Measurements from ENCODE around the gene CTNNB1.
"Not testable (repeated sequence)": the region's sequence is repeated elsewhere in the genome, so short reads cannot be mapped to it uniquely, and the experiment has no call there.

Gene CTNNB1

DNA sequence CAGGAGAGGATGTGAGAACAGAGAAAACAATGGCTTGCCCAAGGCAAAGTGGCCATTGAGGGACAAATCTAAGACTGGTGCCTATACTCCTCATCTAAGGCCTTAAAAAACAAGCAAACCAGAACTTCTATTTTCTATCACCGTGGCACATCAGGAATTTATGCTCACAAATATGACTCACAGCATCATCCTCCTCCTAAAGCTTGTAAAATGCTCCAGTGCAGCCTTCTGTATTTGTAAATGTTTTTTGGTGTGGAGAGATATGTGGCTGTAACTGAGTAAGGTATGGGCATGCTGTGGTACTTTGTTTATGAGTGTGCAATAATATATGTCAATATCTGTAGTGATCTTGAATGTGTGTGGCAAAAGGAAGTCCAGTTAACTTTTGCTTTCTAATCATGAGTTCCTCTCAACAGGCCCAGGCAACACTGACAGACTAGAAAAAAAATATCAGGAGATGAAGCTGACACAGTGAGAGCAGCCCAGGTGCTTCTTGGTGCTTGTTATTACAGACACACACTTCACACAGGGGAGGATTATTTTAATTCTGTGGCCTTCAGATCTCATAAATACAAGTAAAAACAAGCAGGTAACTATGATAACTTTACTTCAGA is 60.3 kb downstream of the CTNNB1 start:
- DNase-seq: no peak

DNA sequence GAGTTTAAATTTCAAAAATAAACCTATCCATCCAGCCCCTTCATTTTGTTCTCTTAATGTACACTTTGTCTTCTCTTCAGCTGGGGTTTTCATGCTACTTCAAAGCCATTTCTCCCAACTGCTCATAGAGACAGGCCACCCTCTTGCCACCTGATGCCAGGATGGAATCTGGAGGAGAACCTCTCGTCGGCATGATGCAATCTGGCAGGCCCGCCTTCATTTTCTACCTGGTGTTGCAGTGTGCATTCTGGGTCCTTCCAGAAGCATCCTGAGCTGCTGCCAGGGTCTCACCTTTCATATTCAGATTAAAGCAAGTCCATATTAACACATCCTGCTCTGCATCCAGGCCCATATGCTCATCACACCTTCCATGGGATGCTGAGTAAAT is 60.8 kb downstream of the CTNNB1 start:
- DNase-seq: no peak

DNA sequence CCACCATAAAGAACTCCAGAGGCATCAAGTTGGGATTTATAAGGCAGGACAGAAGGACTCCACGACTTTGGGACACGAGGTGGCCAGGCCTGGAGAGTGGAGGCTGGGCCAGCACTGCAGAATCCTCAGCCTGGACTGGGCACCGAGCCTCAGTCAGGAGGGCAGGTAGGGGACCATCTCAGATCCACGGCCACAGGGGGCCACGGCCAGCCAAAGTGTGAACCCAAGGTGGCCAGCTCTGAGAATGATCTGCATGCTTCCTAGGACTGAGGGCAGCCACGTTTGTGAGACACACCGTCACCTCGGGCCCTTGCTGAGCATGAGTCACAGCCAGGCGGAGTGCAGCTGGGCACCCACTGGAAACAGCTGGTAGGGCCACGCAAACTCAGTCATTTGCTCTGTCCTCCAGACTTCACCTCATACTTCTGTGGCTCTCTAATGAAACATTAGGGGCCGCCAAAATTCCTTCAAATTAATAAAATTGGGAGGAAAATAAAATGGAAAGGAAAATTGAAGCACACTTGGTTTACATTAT is 65.8 kb downstream of the CTNNB1 start:
- DNase-seq: no peak

DNA sequence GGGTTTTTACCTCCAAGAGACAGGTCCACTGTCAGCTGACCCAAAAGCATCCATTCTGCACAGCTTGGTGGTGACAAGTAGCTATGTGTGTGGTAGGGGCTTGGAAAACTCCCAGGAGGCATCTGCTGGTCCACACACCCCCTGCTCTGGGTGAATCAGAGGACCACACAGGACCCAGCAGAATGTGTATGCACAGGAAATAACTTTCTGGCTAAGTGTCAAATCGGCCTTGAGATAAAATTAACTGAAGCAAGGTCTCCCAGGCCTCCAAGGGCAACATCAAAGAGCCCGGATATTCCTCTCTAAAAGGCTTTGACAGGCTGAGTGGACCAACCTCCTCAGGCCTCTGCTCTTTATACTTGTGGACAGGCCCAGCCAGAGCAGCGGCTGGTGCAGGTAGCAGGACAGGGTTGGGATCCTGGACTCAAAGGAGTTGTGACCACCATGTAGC is 66.5 kb downstream of the CTNNB1 start:
- DNase-seq: no peak

DNA sequence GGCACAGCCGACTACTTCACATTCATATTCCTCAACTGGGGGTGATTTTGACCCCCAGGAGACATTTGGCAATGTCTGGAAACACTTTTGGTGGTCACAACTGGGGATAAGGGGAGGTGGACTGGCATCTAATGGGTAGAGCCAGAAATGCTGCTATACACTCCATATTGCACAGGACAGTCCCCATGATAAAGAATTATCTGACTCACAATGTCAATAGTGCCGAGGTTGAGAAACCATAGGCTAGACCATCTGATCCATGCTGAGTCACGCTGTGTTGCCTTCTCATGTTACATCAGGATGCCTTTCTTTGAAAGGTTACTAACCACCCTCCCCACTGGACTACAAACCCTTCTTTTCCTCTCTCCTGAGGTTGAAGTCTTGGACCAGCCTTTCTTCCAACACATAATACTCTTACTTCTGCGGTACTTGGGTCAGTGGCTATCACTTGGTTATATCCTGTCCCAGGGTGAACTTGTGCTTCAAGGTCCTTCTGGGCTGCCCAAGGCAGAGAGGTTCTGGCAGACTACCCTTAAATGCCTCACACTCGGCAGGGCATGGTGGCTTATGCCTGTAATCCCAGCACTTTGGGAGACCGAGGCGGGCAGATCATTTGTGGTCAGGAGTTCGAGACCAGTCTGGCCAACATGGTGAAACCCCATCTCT is 68.8 kb downstream of the CTNNB1 start:
- DNase-seq: no peak

DNA sequence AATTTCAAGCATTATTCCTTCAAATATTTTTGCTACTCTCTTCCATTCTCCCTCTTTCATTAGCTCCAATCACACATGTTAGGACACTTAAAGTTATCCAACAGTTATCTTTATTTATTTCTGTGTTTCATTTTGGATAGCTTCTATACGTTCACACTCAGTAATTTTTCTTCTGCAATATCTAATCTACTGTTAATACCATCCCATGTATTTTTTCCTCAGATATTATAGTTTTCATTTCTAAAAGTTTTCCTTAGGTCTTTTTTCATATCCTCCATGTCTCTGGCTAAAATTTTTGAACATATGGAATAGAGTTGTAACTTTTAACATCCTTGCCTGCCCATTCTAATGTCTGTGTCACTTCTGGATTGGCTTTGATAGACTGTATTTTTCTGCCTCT is 73.4 kb downstream of the CTNNB1 start:
- no peak for DNase-seq

DNA sequence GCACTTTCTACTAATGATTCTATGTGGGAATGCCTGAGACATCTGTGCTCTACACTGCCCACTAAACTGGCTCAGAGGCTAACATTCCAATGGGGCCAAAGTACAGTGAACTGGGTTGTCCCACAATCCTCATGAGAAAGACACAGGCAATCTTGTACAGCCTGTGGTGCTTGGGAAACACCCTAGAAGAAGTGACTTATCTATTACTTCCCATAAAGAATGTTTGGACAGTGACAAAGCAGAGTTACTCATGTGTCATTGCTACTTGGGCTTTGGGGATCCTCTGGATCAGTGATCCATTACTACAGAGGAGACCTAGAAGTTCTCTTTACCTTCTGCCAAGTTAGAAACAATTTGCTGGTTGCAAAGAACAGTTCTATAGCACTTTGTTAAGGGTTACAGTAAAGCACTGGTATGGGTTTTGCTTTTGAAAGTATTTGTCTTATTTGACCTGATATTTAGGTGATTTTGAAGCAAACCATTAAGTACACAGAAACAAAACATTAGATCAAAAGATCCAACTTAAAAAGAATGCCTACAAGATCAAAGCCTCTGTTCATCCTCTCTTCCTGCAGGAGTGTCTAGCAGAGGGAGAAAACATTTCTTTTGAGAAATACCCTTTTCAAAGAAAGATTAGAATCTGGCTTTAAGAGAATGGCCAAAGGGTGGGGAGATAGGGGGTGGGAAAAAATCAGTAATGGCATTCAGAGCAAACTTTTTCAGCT is 75.8 kb downstream of the CTNNB1 start:
- no peak for DNase-seq

DNA sequence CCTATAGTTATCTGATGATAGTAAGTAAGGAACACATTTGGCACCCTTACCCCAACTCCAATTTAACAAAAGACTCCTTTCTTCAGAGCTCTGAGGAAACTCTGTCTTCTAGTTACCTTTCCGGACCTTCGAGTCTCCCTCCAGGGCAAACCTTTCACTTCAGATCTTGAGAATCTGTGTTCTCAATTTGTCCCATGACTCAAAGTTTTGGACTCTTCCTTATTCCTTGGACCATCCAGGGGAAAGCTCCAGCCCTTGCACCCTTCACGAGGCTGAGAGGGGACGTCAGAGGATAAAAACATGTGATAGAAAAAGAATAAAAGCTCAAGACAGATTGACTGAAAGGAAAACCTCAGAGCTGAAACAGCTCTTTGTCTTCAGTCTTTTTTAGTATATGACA is 76.9 kb downstream of the CTNNB1 start:
- DNase-seq: no peak

DNA sequence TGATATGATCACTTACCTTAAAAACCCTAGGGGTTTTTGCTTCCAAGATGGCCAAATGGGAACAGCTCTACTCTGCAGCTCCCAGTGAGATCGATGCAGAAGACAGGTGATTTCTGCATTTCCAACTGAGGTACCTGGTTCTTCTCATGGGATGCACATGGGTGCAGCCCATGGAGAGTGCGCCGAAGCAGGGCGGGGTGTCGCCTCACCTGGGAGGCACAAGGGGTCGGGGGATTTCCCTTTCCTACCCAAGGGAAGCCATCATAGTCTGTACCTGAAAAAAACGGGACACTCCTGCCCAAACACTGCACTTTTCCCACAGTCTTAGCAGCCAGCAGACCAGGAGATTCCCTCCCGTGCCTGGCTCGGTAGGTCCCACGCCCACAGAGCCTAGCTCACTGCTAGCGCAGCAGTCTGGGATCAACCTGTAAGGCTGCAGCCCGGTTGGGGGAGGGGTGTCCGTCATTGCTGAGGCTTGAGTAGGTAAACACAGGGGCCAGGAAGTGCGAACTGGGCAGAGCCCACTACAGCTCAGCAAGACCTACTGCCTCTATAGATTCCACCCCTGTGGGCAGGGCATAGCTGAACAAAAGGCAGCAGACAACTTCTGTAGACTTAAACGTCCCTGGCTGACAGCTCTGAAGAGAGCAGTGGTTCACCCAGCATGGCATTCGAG is 78.6 kb downstream of the CTNNB1 start:
- no peak for DNase-seq

DNA sequence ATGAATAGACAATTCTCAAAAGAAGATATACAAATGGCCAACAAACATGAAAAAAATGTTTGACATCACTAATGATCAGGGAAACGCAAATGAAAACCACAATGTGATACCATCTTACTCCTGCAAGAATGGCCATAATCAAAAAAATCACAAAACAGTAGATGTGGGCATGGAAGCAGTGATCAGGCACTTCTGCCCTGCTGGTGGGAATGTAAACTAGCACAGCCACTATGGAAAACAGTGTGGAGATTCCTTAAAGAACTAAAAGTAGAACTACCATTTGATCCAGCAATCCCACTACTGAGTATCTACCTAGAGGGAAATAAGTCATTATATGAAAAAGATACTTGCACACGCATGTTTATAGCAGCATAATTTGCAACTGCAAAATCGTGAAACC is 85.6 kb downstream of the CTNNB1 start:
- DNase-seq: not testable (repeated sequence)

DNA sequence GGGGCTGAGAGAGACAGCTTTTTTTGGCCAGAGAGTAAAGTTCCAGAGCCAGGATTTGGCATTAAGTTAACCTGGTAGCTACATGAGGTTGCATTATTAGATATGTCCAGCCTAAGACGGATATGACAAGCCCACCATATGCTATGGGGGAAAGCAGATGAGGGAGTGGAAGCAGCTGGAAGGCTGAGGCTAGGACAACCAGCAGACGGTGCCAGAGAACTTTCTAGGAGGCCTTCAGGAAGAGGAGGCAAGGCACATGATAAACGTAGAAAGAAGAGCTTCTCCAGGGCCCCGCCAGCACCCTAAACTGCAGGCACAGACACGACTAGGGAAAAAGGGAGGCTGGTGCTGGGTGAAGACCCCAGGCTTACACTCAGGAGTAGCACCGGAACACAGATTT is 87.0 kb downstream of the CTNNB1 start:
- DNase-seq: no peak

DNA sequence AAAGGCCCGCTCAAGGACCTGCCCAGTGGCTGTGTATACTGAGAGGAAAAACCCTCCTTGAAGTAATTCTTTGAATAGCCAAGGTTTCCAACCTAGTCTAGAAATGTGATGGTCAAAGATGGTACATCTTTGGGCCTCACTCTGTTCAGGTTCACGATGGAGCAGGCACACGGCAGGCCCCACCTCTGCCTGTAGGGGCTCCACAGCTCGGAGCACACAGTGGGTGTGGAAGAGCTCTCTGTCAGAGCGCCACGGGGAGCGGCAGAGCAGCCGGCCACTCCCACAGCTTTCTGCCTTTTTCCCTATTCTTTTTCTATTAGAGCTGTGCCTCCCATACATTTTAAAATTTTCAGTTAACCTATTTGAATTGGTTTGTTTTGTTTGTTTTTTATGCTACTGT is 89.5 kb downstream of the CTNNB1 start:
- DNase-seq: no peak
